Kidney capillary endothelial cell (primary cell): ENCODE results near the gene TTBK1.

Experiments
- DNase-seq: peaks from one replicate; pipeline ENCODE4 v3.0.0-alpha.2; 2018; ENCODE audit warnings: low spot score

TTBK1 gene

GRCh38 chr6:43273707-43274106, 30.4 kb downstream of the TTBK1 start:
- DNase-seq = no peak

GRCh38 chr6:43274127-43274915, 31.0 kb downstream of the TTBK1 start:
- no peak for DNase-seq

- no peak for DNase-seq
Observed at GRCh38 chr6:43274916-43275597, 31.8 kb downstream of the TTBK1 start.

GRCh38 chr6:43275801-43276576, 32.7 kb downstream of the TTBK1 start:
- DNase-seq = no peak

GRCh38 chr6:43276577-43277305, 33.5 kb downstream of the TTBK1 start:
- no peak for DNase-seq

GRCh38 chr6:43277306-43277642, 34.0 kb downstream of the TTBK1 start:
- no peak for DNase-seq

GRCh38 chr6:43277643-43278523, 34.6 kb downstream of the TTBK1 start:
- no peak for DNase-seq

- no peak for DNase-seq
Observed at GRCh38 chr6:43278524-43279078, 35.3 kb downstream of the TTBK1 start.

GRCh38 chr6:43280234-43280633, 37.0 kb downstream of the TTBK1 start:
- DNase-seq = no peak

GRCh38 chr6:43282060-43282459, 38.8 kb downstream of the TTBK1 start:
- DNase-seq = no peak

GRCh38 chr6:43282636-43283513, 39.6 kb downstream of the TTBK1 start:
- DNase-seq = no peak

- no peak for DNase-seq
Observed at GRCh38 chr6:43283514-43283901, 40.2 kb downstream of the TTBK1 start.

- no peak for DNase-seq
Observed at GRCh38 chr6:43283905-43284304, 40.6 kb downstream of the TTBK1 start.

GRCh38 chr6:43284991-43285781, 41.9 kb downstream of the TTBK1 start:
- no peak for DNase-seq

GRCh38 chr6:43285832-43286231, 42.6 kb downstream of the TTBK1 start:
- no peak for DNase-seq

- no peak for DNase-seq
Observed at GRCh38 chr6:43286456-43286979, 43.2 kb downstream of the TTBK1 start.

GRCh38 chr6:43286980-43287716, 43.9 kb downstream of the TTBK1 start:
- no peak for DNase-seq
